H54 (cell line): Measurements from ENCODE around the gene NHEJ1.
A peak's percentile ranks its signal among the peaks of the same experiment; 100 is the strongest.
"Not testable (repeated sequence)": the region's sequence is repeated elsewhere in the genome, so short reads cannot be mapped to it uniquely, and the experiment has no call there.

Experiments used
- DNase-seq: peaks from one replicate; pipeline ENCODE4 v3.0.0; 2011; ENCODE audit warnings: low spot score, mixed read lengths; ENCODE audit not compliant: insufficient read length
- FAIRE-seq: peaks from 3 replicates; lab custom pipeline; 2011; peaks lifted over from hg19 to GRCh38; lab: Jason Lieb, UNC
- POLR2A ChIP-seq: IDR thresholded peaks from 2 replicates; pipeline ENCODE4 v1.6.1; 2011; ENCODE audit warnings: low read depth, mild to moderate bottlenecking, low read length

NHEJ1 gene, protein sequence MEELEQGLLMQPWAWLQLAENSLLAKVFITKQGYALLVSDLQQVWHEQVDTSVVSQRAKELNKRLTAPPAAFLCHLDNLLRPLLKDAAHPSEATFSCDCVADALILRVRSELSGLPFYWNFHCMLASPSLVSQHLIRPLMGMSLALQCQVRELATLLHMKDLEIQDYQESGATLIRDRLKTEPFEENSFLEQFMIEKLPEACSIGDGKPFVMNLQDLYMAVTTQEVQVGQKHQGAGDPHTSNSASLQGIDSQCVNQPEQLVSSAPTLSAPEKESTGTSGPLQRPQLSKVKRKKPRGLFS

DNA sequence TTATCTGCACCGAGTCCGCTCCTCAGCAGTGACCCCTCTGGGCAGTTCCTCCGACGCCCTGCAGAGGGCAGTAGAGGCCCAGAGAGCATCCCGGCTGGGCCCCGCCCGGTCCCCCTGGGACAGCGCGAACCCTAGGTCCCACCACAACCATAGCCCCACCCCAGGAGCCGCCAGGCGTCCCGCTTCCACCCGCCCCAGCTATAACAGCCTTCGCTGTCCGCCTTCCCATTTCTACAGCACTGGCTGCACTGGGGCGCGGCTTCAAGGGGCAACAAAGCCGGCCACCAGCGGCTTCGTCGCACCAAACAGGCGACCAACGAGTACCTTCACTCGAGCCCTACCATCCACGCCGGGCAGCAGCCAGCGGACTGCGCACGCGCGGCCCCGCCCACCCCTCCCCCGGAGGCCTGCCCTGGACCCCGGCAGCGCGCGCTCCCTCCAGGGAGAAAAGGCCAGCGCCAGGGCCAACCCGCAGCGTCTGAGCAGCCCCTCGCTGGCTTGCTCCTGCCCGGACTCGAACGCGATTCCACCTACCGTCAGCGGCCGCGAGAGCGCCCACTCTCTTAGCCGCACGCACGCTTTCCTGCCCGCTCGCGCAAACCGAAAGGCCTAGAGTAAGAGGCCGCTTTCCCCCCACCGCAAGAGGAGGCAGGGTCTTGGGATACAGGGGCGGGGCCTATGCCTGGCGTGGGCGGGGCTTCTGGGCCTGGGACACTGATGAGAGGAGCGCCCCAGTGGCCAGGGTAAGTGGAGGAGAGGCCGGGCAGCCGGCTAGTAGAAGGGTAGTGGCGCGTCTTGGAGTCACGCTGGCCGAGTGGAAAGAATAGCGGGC, at the start of gene NHEJ1:
TSS of gene NHEJ1 (minus strand) at position 630 of the 832 bp plus-strand sequence. CDS start 2,453 bp downstream, outside the sequence.
- DNase-seq (peak; percentile 89), FAIRE-seq (no peak)
- peak; percentile 57; the same call in 1 of the 2 replicates for TF ChIP-seq POLR2A

DNA sequence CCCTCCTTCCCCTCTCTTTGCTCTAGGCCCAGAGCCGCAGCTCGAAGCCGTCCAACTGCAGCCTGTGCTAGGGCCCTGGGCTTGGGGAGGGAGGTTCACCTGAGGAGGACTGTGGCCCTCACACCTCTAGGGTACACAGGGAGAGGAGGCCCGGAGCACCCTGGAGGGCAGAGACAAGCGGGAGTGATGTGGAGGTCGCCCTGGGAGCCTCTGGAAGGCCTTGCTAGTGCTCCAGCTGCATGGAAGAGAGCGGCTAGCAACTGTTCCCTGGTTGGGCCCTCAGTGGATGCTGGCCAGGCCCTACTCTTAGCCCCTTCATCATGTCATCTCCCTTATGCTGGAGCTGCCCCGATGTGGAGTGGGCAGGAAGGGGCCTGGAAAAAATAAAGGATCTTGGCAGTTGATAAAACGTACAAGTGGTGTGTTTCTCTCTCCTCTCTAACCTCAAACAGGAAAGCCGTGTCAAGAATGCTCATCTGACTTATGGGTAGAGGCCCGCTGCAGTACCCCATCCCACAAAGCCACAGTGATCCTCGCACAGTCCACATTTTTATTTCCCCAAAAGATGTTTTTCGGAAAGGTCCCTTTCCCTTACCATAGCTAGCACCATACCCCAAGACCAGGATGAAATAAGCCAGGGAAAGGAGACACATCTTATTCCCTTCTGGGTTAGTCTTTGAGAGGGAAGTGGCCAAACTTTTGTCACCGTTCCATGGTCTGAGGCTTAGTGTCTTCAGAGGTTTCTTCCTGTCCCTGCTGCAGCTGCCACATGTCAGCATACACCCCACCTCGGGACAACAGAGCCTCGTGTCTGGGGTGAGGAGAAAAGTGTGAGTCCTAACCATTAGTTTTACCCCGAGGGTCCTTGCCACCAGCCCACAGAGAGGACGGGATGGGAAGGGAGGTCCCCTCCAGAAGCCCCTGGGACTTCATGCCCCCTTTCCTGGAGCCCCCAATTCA, 48.9 kb upstream of the NHEJ1 start:
- no peak for TF ChIP-seq POLR2A
- DNase-seq (no peak), FAIRE-seq (no peak)

DNA sequence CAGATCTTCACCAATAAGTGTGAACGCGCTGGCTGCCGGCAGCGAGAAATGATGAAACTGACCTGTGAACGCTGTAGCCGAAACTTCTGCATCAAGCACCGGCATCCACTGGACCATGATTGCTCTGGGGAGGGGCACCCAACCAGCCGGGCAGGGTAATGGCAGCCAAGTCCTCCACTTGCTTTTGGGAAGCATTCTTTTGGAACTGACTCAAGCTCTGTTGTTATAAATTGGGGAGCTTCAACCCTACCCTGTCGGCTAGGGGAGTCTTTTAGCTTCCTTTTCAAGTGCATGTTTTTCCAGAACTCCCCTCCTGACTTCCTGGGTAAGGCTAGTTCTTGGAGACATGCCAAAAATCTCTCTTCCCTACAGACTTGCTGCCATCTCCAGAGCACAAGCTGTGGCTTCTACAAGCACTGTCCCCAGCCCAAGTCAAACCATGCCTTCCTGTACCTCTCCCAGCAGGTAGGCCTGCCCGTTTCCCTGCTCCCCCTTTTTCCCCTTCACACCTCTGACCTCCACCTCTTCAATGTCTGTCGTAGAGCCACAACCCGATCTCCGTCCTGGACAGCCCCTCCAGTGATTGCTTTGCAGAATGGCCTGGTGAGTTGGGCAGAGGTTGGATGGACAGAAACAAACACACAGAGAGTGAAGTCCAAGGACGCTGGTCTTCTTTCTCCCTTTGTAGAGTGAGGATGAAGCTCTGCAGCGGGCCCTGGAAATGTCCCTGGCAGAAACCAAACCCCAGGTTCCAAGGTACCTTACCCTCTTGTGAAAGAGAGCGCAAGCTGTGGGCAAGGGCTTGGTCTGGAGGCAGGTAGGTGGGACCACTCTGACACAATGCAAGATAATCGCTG, 47.5 kb upstream of the NHEJ1 start:
- TF ChIP-seq POLR2A: no peak
- no peak for DNase-seq
- no peak for FAIRE-seq

DNA sequence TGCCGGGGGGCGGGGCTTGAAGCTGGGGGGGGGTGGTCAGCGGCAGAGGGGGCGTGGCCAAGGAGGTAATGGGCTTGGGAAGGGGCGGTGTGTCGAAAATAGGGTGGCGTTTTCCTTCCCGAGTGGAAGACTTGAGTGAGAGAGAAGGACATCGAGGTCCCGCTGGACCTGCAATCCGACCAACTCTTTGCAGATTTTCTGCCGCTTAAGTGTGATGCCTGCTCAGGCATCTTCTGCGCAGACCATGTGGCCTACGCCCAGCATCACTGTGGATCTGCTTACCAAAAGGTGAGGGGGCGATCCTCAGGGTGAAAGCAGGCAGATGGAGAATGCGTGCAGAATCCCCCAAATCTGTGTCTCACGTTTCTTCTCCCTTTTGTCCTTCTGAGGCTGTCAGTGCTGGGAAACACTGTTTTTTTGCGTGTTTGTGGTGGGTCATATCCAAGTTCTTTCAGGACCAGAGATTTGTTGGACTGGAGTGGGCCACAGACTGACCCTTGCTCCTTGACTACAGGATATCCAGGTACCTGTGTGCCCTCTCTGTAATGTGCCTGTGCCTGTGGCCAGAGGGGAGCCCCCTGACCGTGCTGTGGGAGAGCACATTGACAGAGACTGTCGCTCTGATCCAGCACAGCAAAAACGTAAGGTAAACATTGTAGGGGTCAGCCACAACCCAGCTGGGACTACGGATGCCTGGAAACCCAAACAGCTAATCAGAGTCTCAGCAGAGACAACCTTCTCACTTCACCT, 46.7 kb upstream of the NHEJ1 start:
- DNase-seq (no peak), FAIRE-seq (no peak)
- no peak for TF ChIP-seq POLR2A

DNA sequence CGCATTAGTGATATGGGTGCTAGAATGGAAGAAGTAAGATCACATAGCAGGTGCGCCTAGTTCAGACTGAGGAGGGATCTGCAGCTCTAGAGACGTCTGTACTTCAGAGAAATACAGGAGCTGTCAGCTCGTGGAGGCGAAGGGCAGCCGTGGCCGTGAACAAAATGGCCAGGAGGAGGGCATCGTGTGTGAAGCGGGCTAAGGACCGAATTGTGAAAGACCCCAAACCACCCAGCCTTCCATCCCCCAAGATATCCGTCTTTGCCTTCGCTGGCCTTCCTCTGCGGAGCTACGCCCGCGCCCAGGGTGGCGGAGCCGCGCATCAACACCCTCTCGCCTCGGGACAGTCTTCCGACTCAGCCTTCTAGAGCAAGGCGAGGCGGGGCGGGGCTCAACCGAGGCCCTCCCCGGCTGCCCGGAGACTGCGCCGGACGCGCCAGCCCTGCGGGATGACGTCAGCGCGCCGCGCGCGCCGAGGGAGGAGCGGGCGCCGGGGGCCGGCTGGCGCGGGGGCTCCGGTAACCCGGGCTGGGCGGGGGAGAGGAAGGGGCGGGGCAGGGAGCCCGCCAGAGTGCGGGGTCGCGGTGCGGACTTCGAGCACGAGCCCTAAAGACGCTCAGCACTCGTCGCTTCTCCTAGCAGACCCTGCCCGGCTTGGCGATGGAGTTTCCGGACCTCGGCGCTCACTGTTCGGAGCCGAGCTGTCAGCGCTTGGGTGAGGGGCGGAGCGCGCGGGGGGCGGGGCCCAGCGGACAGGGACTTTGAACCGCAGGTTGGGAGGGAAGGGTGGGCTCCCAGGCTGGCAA, 45.9 kb upstream of the NHEJ1 start, which contains the start of gene ZFAND2B:
TSS of gene ZFAND2B (plus strand) at position 455 of the 806 bp plus-strand sequence. CDS start at position 661, 206 bp downstream.
- FAIRE-seq (no peak), DNase-seq (peak; percentile 94)
- TF ChIP-seq POLR2A: peak; percentile 90

DNA sequence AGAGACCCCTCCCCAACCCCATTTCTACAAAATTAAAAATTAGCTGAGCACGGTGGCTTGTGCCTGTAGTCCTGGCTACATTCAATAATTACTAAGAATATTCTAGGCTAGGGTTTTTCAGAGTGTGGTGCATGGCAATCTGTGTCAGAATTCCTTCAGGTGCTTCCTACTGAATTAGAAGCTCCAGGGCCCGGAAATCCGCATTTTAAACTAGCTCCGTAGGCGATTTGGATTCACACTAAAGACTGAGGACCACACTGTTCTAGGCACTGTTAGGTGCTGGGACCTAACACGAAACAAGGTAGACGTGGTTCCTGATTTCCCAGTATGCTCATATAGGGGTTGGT, 45.3 kb upstream of the NHEJ1 start:
- no peak for TF ChIP-seq POLR2A
- no peak for DNase-seq
- FAIRE-seq: no peak

DNA sequence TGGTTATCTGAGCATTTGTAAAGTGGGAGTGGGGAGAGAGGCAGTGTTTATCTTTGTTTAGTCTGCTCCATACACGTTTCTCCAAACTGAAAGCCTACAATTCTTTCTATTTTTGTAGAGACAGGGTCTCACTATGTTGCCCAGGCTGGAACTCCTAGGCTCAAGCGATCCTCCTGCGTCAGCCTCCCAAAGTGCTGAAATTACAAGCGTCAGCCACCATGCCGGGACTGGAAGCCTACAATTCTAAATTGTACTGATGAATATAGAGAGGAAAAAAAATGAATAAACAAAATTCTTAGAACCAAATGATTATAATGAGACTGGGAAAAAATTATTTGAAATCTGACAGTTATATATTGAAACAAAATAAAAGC, 44.5 kb upstream of the NHEJ1 start:
- no peak for DNase-seq
- TF ChIP-seq POLR2A: no peak
- no peak for FAIRE-seq

DNA sequence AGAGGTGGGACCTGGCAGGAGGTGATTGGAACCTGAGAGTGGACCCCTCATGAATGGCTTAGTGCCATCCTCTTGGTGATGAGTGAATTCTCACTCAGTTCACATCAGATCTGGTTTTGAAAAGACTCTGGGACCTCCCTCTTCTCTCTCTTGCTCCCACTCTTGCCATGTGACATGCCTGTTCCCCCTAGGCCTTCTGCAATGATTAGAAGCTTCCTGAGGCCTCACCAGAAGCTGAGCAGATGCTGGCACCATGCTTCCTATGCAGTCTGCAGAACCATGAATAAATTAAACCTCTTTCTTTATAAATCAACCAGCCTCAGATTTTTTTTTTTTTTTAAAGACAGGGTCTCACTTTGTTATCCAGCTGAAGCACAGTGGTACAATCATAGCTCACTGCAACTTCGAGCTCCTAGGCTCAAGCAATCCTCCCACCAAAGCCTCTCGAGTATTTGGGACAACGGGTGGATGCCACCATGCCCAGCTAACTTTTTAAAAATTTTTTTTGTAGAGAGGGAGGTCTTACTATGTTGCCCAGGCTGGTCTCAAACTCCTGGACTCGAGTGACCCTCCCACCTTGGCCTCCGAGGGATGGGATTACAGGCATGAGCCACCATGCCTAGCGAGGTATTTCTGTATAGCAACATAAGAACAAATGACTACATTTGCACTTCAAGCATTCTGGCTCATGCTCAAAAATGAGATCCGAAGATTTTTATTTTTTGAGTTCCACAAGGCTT, 44.0 kb upstream of the NHEJ1 start:
- no peak for FAIRE-seq
- TF ChIP-seq POLR2A: no peak
- no peak for DNase-seq

DNA sequence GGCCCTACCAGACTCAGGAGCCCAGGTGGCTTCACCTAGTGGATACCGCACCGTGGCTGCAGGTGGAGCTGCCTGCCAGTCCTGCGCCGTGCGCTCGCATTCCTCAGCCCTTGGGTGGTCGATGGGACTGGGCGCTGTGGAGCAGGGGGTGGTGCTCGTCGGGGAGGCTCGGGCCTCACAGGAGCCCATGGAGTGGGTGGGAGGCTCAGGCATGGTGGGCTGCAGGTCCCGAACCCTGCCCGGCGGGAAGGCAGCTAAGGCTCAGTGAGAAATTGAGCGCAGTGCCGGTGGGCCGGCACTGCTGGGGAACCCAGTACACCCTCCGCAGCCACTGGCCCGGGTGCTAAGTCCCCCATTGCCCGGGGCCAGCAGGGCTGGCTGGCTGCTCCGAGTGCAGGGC, 40.7 kb upstream of the NHEJ1 start:
- not testable (repeated sequence) for FAIRE-seq, DNase-seq

DNA sequence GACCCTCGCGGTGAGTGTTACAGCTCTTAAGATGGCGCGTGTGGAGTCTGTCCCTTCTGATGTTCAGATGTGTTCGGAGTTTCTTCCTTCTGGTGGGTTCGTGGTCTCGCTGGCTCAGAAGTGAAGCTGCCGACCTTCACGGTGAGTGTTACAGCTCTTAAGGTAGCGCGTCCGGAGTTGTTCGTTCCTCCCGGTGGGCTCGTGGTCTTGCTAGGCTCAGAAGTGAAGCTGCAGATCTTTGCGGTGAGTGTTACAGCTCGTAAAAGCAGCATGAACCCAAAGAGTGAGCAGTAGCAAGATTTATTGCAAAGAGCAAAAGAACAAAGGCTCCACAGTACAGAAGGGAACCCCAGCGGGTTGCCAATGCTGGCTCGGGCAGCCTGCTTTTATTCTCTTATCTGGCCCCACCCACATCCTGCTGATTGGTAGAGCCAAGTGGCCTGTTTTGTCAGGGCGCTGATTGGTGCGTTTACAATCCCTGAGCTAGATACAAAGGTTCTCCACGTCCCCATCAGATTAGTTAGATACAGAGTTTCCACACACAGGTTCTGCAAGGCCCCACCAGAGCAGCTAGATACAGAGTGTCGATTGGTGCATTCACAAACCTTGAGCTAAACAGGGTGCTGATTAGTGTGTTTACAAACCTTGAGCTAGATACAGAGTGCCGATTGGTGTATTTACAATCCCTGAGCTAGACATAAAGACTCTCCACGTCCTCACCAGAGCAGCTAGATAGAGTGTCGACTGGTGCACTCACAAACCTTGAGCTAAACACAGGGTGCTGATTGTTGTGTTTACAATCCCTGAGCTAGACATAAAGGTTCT, 40.1 kb upstream of the NHEJ1 start:
- DNase-seq, FAIRE-seq: not testable (repeated sequence)
